Osteoblast (primary cell): ENCODE data around the gene MACF1. TPM values are rescaled to one million over a fixed set of nuclear protein-coding genes. Genes with fewer than 3 reads are reported as not detected.

ENCODE experiments used
- DNase-seq: peaks from one replicate; pipeline ENCODE4 v3.0.0; 2011; ENCODE audit warnings: low spot score, mixed read lengths; ENCODE audit not compliant: insufficient read length; ENCODE audit errors: missing footprints
- H2AFZ ChIP-seq: 2 replicates; pipeline ENCODE4 v1.6.0; 2011; ENCODE audit warnings: mild to moderate bottlenecking, low read length
- H3K27ac ChIP-seq: 2 replicates; pipeline ENCODE4 v1.5.1; 2011; ENCODE audit warnings: mild to moderate bottlenecking, low read depth, low read length, moderate library complexity
- H3K27me3 ChIP-seq: 2 replicates; pipeline ENCODE4 v1.6.0; 2012; ENCODE audit warnings: mild to moderate bottlenecking, control low read depth, inconsistent platforms, low read length, moderate library complexity; ENCODE audit not compliant: insufficient read depth
- H3K36me3 ChIP-seq: 2 replicates; pipeline ENCODE4 v1.5.1; 2011; ENCODE audit warnings: mild to moderate bottlenecking, low read length, control low read depth, moderate library complexity; ENCODE audit not compliant: insufficient read depth
- H3K4me1 ChIP-seq: 2 replicates; pipeline ENCODE4 v1.5.1; 2011; ENCODE audit warnings: mild to moderate bottlenecking, low read length, control low read depth, moderate library complexity; ENCODE audit not compliant: insufficient read depth
- H3K4me2 ChIP-seq: 2 replicates; pipeline ENCODE4 v1.6.0; 2011; ENCODE audit warnings: mild to moderate bottlenecking, low read length; ENCODE audit not compliant: insufficient read depth
- H3K4me3 ChIP-seq: fragments of 200-600 bp; sonication (generic); 3 replicates; pipeline ENCODE4 v1.5.1; 2012; ENCODE audit warnings: mild to moderate bottlenecking, low read length, inconsistent platforms; ENCODE audit not compliant: insufficient read depth
- H3K79me2 ChIP-seq: 2 replicates; pipeline ENCODE4 v1.6.0; 2012; ENCODE audit warnings: mild to moderate bottlenecking, low read length, control low read depth, inconsistent platforms; ENCODE audit not compliant: insufficient read depth
- H3K9me3 ChIP-seq: 2 replicates; pipeline ENCODE4 v1.5.1; 2011; ENCODE audit warnings: low read depth, low read length, control low read depth
- H4K20me1 ChIP-seq: 2 replicates; pipeline ENCODE4 v1.6.0; 2012; ENCODE audit warnings: mild to moderate bottlenecking, low read length, control low read depth; ENCODE audit not compliant: insufficient read depth
- CTCF ChIP-seq: IDR thresholded peaks from 2 replicates; pipeline ENCODE4 v1.5.1; 2011; ENCODE audit warnings: mild to moderate bottlenecking, low read depth, low read length, moderate library complexity; ENCODE audit errors: extremely low read depth
- total RNA-seq: library from RNA; depleted of rRNA; stranded (reverse); fragments of >200 nt; gene quantifications from 2 replicates; pipeline ENCODE4 v1.2.3, GENCODE V29; 2012

MACF1 gene
- total RNA-seq, 1 donor: 424 TPM

- no peaks in the 10 kb centered on the region for H3K9me3 ChIP-seq
- no peaks in the 10 kb centered on the region for H3K27me3 ChIP-seq
- TF ChIP-seq CTCF: no peak
- no peaks in the 10 kb centered on the region for H4K20me1 ChIP-seq
- H3K36me3 ChIP-seq: peaks cover 45% of the 10 kb centered on the region
- no peak overlapping the region for H2AFZ ChIP-seq
- no peak overlapping the region for H3K4me3 ChIP-seq
- H3K79me2 ChIP-seq: peaks cover 2% of the 10 kb centered on the region
- DNase-seq: peak; percentile 73
- H3K4me1 ChIP-seq: peaks cover 3% of the 10 kb centered on the region
- H3K4me2 ChIP-seq: no peak overlapping the region
- peak overlapping the region; percentile 33 for H3K27ac ChIP-seq
These were observed 177.3 kb downstream of the MACF1 start for GRCh38 chr1:39381839-39382238.

GRCh38 chr1:39384305-39384704 is 179.8 kb downstream of the MACF1 start:
- no peak for TF ChIP-seq CTCF
- Histone ChIP-seq H3K79me2 (peaks cover 13% of the 10 kb centered on the region), H4K20me1 (no peaks in the 10 kb centered on the region), H3K9me3 (no peaks in the 10 kb centered on the region), H3K27ac (no peak overlapping the region), H3K4me1 (peaks cover 18% of the 10 kb centered on the region), H3K4me3 (no peak overlapping the region), H3K36me3 (peaks cover 56% of the 10 kb centered on the region), H2AFZ (no peak overlapping the region), H3K27me3 (no peaks in the 10 kb centered on the region), H3K4me2 (no peak overlapping the region)
- DNase-seq: no peak

- Histone ChIP-seq H3K4me3 (no peak overlapping the region), H3K9me3 (no peaks in the 10 kb centered on the region), H3K27me3 (no peaks in the 10 kb centered on the region), H2AFZ (no peak overlapping the region), H3K36me3 (peaks cover 53% of the 10 kb centered on the region), H4K20me1 (no peaks in the 10 kb centered on the region), H3K79me2 (peaks cover 20% of the 10 kb centered on the region), H3K4me2 (no peak overlapping the region), H3K27ac (no peak overlapping the region), H3K4me1 (peaks cover 18% of the 10 kb centered on the region)
- no peak for TF ChIP-seq CTCF
- DNase-seq: no peak
These were observed 180.8 kb downstream of the MACF1 start for GRCh38 chr1:39385067-39385988.

GRCh38 chr1:39386997-39387396 is 182.5 kb downstream of the MACF1 start:
- Histone ChIP-seq H3K4me1 (peaks cover 29% of the 10 kb centered on the region), H2AFZ (no peak overlapping the region), H3K79me2 (peaks cover 25% of the 10 kb centered on the region), H3K4me3 (no peak overlapping the region), H3K9me3 (no peaks in the 10 kb centered on the region), H3K27me3 (no peaks in the 10 kb centered on the region), H4K20me1 (no peaks in the 10 kb centered on the region), H3K36me3 (peaks cover 44% of the 10 kb centered on the region), H3K27ac (peak overlapping the region; percentile 59), H3K4me2 (peak overlapping the region; percentile 31)
- DNase-seq: no peak
- TF ChIP-seq CTCF: no peak
